ENCODE measurements around the gene VPS33A. TPM values are rescaled to one million over a fixed set of nuclear protein-coding genes. Genes with fewer than 3 reads are reported as not detected.

VPS33A gene
- total and polyA plus RNA-seq, 2 of the 8 experiments (the other 6 are each of a cell fraction or from before 2014, with no cell fraction given): 16.4 to 41.8 TPM

- H2AFZ ChIP-seq (ENCODE audit: low read length): no peak overlapping the region
- H3K4me1 ChIP-seq (replicated peaks in 1 of 4; ENCODE audit: control insufficient read depth in 3 of 4, insufficient read depth in 4 of 4, low read length in 3 of 4): peaks cover 0 to 2% (median 0%) of the 10 kb centered on the region in 4 experiments; a peak in 1 of 7 replicates
- H2BK5ac ChIP-seq (ENCODE audit: low read depth, low read length): no peak overlapping the region
- no peak overlapping the region for H2BK20ac ChIP-seq (ENCODE audit: low read length)
- H3K56ac ChIP-seq (replicated peaks; ENCODE audit: insufficient read length, low read depth, low read length): no peak overlapping the region
- H3K27ac ChIP-seq (ENCODE audit: low read depth, low read length): no peak overlapping the region
- TF ChIP-seq SUZ12 (IDR thresholded peaks at IDR 0.05; ENCODE audit: low read length) (no peak), FOSL1 (IDR thresholded peaks at IDR 0.05; ENCODE audit: insufficient read depth, low read depth, low read length) (no peak), GTF2F1 (IDR thresholded peaks at IDR 0.05; ENCODE audit: borderline replicate concordance, low read depth, low read length) (no peak), TBP (IDR thresholded peaks at IDR 0.05; ENCODE audit: low read depth, low read length) (no peak)
- H2BK12ac ChIP-seq (ENCODE audit: low read depth, low read length): no peak overlapping the region
- no peak overlapping the region for H4K5ac ChIP-seq (ENCODE audit: insufficient read length, low read depth, low read length)
- no peak overlapping the region for H3K14ac ChIP-seq (ENCODE audit: insufficient read length)
- H4K8ac ChIP-seq (ENCODE audit: extremely low read depth, insufficient read depth, low read length): no peak overlapping the region
- no peak overlapping the region for H3K18ac ChIP-seq (ENCODE audit: extremely low read depth, low read length)
- no peak overlapping the region for H2BK120ac ChIP-seq (replicated peaks; ENCODE audit: low read depth, low read length)
- no peaks in the 10 kb centered on the region for H3K23me2 ChIP-seq (ENCODE audit: low read depth, low read length)
- H3K4me3 ChIP-seq (ENCODE audit: extremely low read depth in 1 of 4, insufficient read depth in 2 of 4, low read depth in 3 of 4, low read length in 4 of 4): no peak overlapping the region
- WGBS, 2 experiments (ENCODE audit: extremely low coverage in 1 of 2, insufficient coverage in 1 of 2, insufficient read length in 1 of 2, insufficient replicate concordance in 2 of 2, low coverage in 1 of 2, low lambda C conversion rate in 2 of 2, missing lambda C conversion rate in 1 of 2): 100% methylated on average over 1 of the region's 1 CpG; no CpG with 5 or more reads in 1 of the 2 experiments
- H3K23ac ChIP-seq (ENCODE audit: insufficient read length): no peak overlapping the region
- FAIRE-seq (no peak), DNase-seq (ENCODE audit: low read depth in 1 of 2, low spot score in 2 of 2) (no peak)
- no peaks in the 10 kb centered on the region for H4K20me1 ChIP-seq (replicated peaks in 1 of 2; ENCODE audit: control insufficient read depth in 1 of 2, insufficient read depth in 2 of 2, low read length in 2 of 2)
- no peak overlapping the region for H3K4me2 ChIP-seq (ENCODE audit: insufficient read depth in 1 of 2, low read depth in 2 of 2, low read length in 2 of 2)
- ChIA-PET CTCF (ENCODE audit: partially characterized antibody) (interaction anchor here (1.5 to 6.7 kb wide), 6 partner anchors 8 to 165 kb away, joined by 3 to 49 read pairs (median 19); no protein-coding TSS in a partner anchor), POLR2A (ENCODE audit: partially characterized antibody) (no interaction called here)
- no peaks in the 10 kb centered on the region for H3K9me3 ChIP-seq (ENCODE audit: insufficient read depth in 2 of 2, low read depth in 1 of 2, low read length in 1 of 2)
- H2AK5ac ChIP-seq (ENCODE audit: low read depth, low read length): no peak overlapping the region
- H3K36me3 ChIP-seq (ENCODE audit: control insufficient read depth in 2 of 4, insufficient read depth in 4 of 4, low read length in 3 of 4): no peaks in the 10 kb centered on the region
- H3K4ac ChIP-seq (replicated peaks; ENCODE audit: insufficient read length, low read depth, low read length): no peak overlapping the region
- H4K91ac ChIP-seq (replicated peaks; ENCODE audit: insufficient read length, low read length): no peak overlapping the region
- no peaks in the 10 kb centered on the region for H3K79me1 ChIP-seq (ENCODE audit: low read depth, low read length)
- H3K27me3 ChIP-seq (replicated peaks in 1 of 4; ENCODE audit: control insufficient read depth in 3 of 4, extremely low read depth in 1 of 4, insufficient read depth in 3 of 4, low read length in 3 of 4): no peaks in the 10 kb centered on the region
- H2BK15ac ChIP-seq (ENCODE audit: low read length): no peak overlapping the region
- H3K9ac ChIP-seq (replicated peaks in 1 of 4; ENCODE audit: extremely low read depth in 1 of 4, low read depth in 3 of 4, low read length in 3 of 4): no peak overlapping the region
- H3K79me2 ChIP-seq (ENCODE audit: control insufficient read depth in 1 of 2, insufficient read depth in 2 of 2, low read length in 2 of 2): no peaks in the 10 kb centered on the region
Observed at GRCh38 chr12:122304924-122305323, 38.6 kb upstream of the VPS33A start.
